Activated CD8-positive, alpha-beta T cell treated with anti-CD3 and anti-CD28 coated beads for 36 hours (primary cell): ENCODE results near the gene NAB2. TPM values are rescaled to one million over a fixed set of nuclear protein-coding genes. Genes with fewer than 3 reads are reported as not detected.
A peak's percentile ranks its signal among the peaks of the same experiment; 100 is the strongest.

Source experiments
- ATAC-seq: fragments of 200-7000 bp; cut with Tn5 transposase; one replicate; pipeline ENCODE4 v1.10.0; 2021; ENCODE audit warnings: mild to moderate bottlenecking, moderate library complexity
- CTCF ChIA-PET: fragments of 350-600 bp; sonication (Branson Sonifier 250); formaldehyde crosslinking; loops from one replicate; lab custom pipeline; 2021; ENCODE audit warnings: antibody characterized with exemption; lab: Charles Lee
- POLR2A ChIA-PET: fragments of 350-600 bp; sonication (Branson Sonifier 250); formaldehyde crosslinking; loops from one replicate; lab custom pipeline; 2021; ENCODE audit warnings: antibody characterized with exemption; lab: Charles Lee
- DNase-seq: peaks from one replicate; pipeline ENCODE4 v3.0.0-alpha.2; 2020
- H3K27ac Mint-ChIP-seq: one replicate; pipeline ENCODE4 v1.8.0; 2021; ENCODE audit warnings: mild to moderate bottlenecking, mixed read lengths
- H3K27me3 Mint-ChIP-seq: one replicate; pipeline ENCODE4 v1.8.0; 2021; ENCODE audit warnings: mixed read lengths
- H3K36me3 Mint-ChIP-seq: one replicate; pipeline ENCODE4 v1.8.0; 2021; ENCODE audit warnings: low read depth, mixed read lengths
- H3K4me1 Mint-ChIP-seq: one replicate; pipeline ENCODE4 v1.8.0; 2021; ENCODE audit warnings: low read depth, mixed read lengths
- H3K4me3 Mint-ChIP-seq: one replicate; pipeline ENCODE4 v1.8.0; 2021; ENCODE audit warnings: mild to moderate bottlenecking, moderate library complexity, mixed read lengths
- H3K9me3 Mint-ChIP-seq: one replicate; pipeline ENCODE4 v1.8.0; 2021; ENCODE audit warnings: mixed read lengths
- CTCF ChIP-seq: fragments of 200-600 bp; IDR thresholded peaks from one replicate; pipeline ENCODE4 v1.8.0; 2022; ENCODE audit warnings: antibody characterized with exemption, mild to moderate bottlenecking
- intact Hi-C: fragments of 100-400 bp; cut with micrococcal nuclease; formaldehyde crosslinking; loops from one replicate; pipeline ENCODE4 v1.10.0; 2022
- total RNA-seq, 2 experiments: library from RNA; stranded (reverse); gene quantifications; one replicate each; pipeline ENCODE4 v1.2.3, GENCODE V29; 2021

NAB2 gene
- total RNA-seq, 2 experiments from 2014 or later = 69.3 to 70.8 TPM

- Mint-ChIP-seq H3K27me3 (no peaks in the 10 kb centered on the region), H3K27ac (peak overlapping the region; percentile 92), H3K4me3 (peak overlapping the region; percentile 82), H3K4me1 (peaks cover 66% of the 10 kb centered on the region), H3K9me3 (no peaks in the 10 kb centered on the region), H3K36me3 (peaks cover 61% of the 10 kb centered on the region)
- CTCF ChIA-PET = interaction anchor here (0.6 to 12.4 kb wide), 12 partner anchors 8 to 414 kb away, joined by 3 to 193 read pairs (median 7); partner anchors contain the start of genes NEMP1, STAT6 and TAC3
- ATAC-seq (no peak), DNase-seq (no peak)
- no peak for TF ChIP-seq CTCF
- POLR2A ChIA-PET = interaction anchor here (0.9 to 18.7 kb wide), 8 partner anchors 7 to 366 kb away, joined by 3 to 417 read pairs (median 10); partner anchors contain the start of genes NACA, NEMP1 and STAT6
- intact Hi-C loops = no loop called here
These were observed 3.0 kb downstream of the NAB2 start for GRCh38 chr12:57091638-57092528.

GRCh38 chr12:57092529-57092862 lies 3.6 kb downstream of the NAB2 start:
- intact Hi-C loops = no loop called here
- Mint-ChIP-seq H3K27ac (peak overlapping the region; percentile 92), H3K36me3 (peaks cover 66% of the 10 kb centered on the region), H3K27me3 (no peaks in the 10 kb centered on the region), H3K4me3 (peak overlapping the region; percentile 82), H3K4me1 (peaks cover 71% of the 10 kb centered on the region), H3K9me3 (no peaks in the 10 kb centered on the region)
- ChIA-PET POLR2A (interaction anchor here (0.6 to 18.7 kb wide), 8 partner anchors 8 to 427 kb away, joined by 3 to 417 read pairs (median 11); partner anchors contain the start of genes NACA, NEMP1 and STAT6), CTCF (interaction anchor here (0.6 to 12.4 kb wide), 11 partner anchors 12 to 415 kb away, joined by 3 to 193 read pairs (median 4); partner anchors contain the start of genes NEMP1, STAT6 and TAC3)
- TF ChIP-seq CTCF = no peak
- DNase-seq (no peak), ATAC-seq (no peak)

- peaks cover 73% of the 10 kb centered on the region for H3K4me1 Mint-ChIP-seq
- no peaks in the 10 kb centered on the region for H3K9me3 Mint-ChIP-seq
- no peaks in the 10 kb centered on the region for H3K27me3 Mint-ChIP-seq
- intact Hi-C loops = loop anchor here (1.0 kb wide), 1 partner anchor 24 kb away; no protein-coding TSS in a partner anchor
- peak overlapping the region; percentile 92 for H3K27ac Mint-ChIP-seq
- ChIA-PET CTCF (interaction anchor here (0.6 to 12.4 kb wide), 12 partner anchors 14 to 415 kb away, joined by 3 to 193 read pairs (median 6); partner anchors contain the start of genes NEMP1, STAT6 and TAC3), POLR2A (interaction anchor here (0.6 to 18.7 kb wide), 8 partner anchors 12 to 428 kb away, joined by 3 to 417 read pairs (median 12); partner anchors contain the start of genes NEMP1 and STAT6)
- ATAC-seq (no peak), DNase-seq (no peak)
- peak overlapping the region; percentile 82 for H3K4me3 Mint-ChIP-seq
- peaks cover 66% of the 10 kb centered on the region for H3K36me3 Mint-ChIP-seq
- TF ChIP-seq CTCF = no peak
These were observed 4.0 kb downstream of the NAB2 start for GRCh38 chr12:57092876-57093414.

GRCh38 chr12:57093415-57094207 lies 4.7 kb downstream of the NAB2 start:
- Mint-ChIP-seq H3K9me3 (no peaks in the 10 kb centered on the region), H3K27ac (peak overlapping the region; percentile 92), H3K36me3 (peaks cover 67% of the 10 kb centered on the region), H3K27me3 (no peaks in the 10 kb centered on the region), H3K4me1 (peaks cover 77% of the 10 kb centered on the region), H3K4me3 (peak overlapping the region; percentile 82)
- POLR2A ChIA-PET = interaction anchor here (0.6 to 18.7 kb wide), 8 partner anchors 11 to 372 kb away, joined by 3 to 417 read pairs (median 12); partner anchors contain the start of genes NEMP1 and STAT6
- CTCF ChIA-PET = interaction anchor here (0.7 to 12.4 kb wide), 12 partner anchors 9 to 120 kb away, joined by 3 to 193 read pairs (median 6); partner anchors contain the start of genes NEMP1 and STAT6
- DNase-seq (peak; percentile 92), ATAC-seq (peak; percentile 52)
- peak; percentile 88 for TF ChIP-seq CTCF
- intact Hi-C loops = loop anchor here (1.0 kb wide), 1 partner anchor 24 kb away; no protein-coding TSS in a partner anchor
